Lung (tissue), 12 donors: ENCODE data around the gene ZFP14. TPM values are rescaled to one million over a fixed set of nuclear protein-coding genes. Genes with fewer than 3 reads are reported as not detected.
A peak's percentile ranks its signal among the peaks of the same experiment; 100 is the strongest.

ENCODE experiments used
- ATAC-seq: fragments of 200-7000 bp; cut with Tn5 transposase; one replicate; pipeline ENCODE4 v1.9.1; 2020; ENCODE audit warnings: moderate number of reproducible peaks; ENCODE audit not compliant: insufficient read depth, low FRiP score
- DNase-seq, 3 donors: peaks; one replicate each; pipeline ENCODE4 v3.0.0-alpha.2; 2013 to 2017
- H3K27ac ChIP-seq, 2 donors: one replicate each; pipeline ENCODE4 v1.5.1; 2013; ENCODE audit warnings: mild to moderate bottlenecking in 2 of 2, moderate library complexity in 2 of 2, control low read depth in 1 of 2, inconsistent platforms in 1 of 2, low read depth in 1 of 2, low read length in 1 of 2
- H3K27me3 ChIP-seq, 3 donors: one replicate each; pipeline ENCODE4 v1.5.1; 2013; ENCODE audit warnings: low read length in 2 of 3; ENCODE audit not compliant: control insufficient read depth in 3 of 3, insufficient read depth in 3 of 3
- H3K36me3 ChIP-seq, 4 donors: one replicate each; pipeline ENCODE4 v1.5.1; 2013; ENCODE audit warnings: low read length in 4 of 4, mild to moderate bottlenecking in 1 of 4, moderate library complexity in 1 of 4; ENCODE audit not compliant: control insufficient read depth in 4 of 4, insufficient read depth in 4 of 4
- H3K4me1 ChIP-seq, 5 donors: one replicate each; pipeline ENCODE4 v1.5.1; 2013; ENCODE audit warnings: low read length in 5 of 5, mild to moderate bottlenecking in 2 of 5, moderate library complexity in 1 of 5; ENCODE audit not compliant: control insufficient read depth in 5 of 5, insufficient read depth in 5 of 5
- H3K4me3 ChIP-seq: one replicate; pipeline ENCODE4 v1.5.1; 2013; ENCODE audit warnings: mild to moderate bottlenecking, control low read depth, moderate library complexity
- H3K9ac ChIP-seq, 2 donors: one replicate each; pipeline ENCODE4 v1.5.1; 2013; ENCODE audit warnings: low read length in 2 of 2, control low read depth in 1 of 2; ENCODE audit not compliant: insufficient read depth in 1 of 2
- H3K9me3 ChIP-seq, 4 donors: one replicate each; pipeline ENCODE4 v1.5.1; 2013; ENCODE audit warnings: low read length in 3 of 4, mild to moderate bottlenecking in 1 of 4, moderate library complexity in 1 of 4; ENCODE audit not compliant: control insufficient read depth in 4 of 4, insufficient read depth in 3 of 4
- WGBS, 2 donors: extraction: QIAGEN DNeasy Blood & Tissue Kit; methylation state at CpG; one replicate each; pipeline ENCODE4 v1.1.7; 2013; 5-methylcytosine and 5-hydroxymethylcytosine counted together
- polyA plus RNA-seq, 2 donors: library from polyadenylated mRNA; stranded (reverse); fragments of 200-250 nt; gene quantifications; one replicate each; pipeline ENCODE4 v1.2.1, GENCODE V29; 2013
- total RNA-seq, 2 donors: library from RNA; depleted of rRNA in 1 of 2; stranded (reverse); fragments of >200 nt in 1 of 2; gene quantifications; one replicate each; pipeline ENCODE4 v1.2.1, GENCODE V29; 2014 to 2021
- TF ChIP-seq, protein P1 (sequence below): IDR thresholded peaks from 2 replicates; pipeline ENCODE4 v1.5.1; 2012; ENCODE audit warnings: mild to moderate bottlenecking; ENCODE audit errors: control extremely low read depth, extremely low read depth
- donor health status: control.
- donor health status: control.
- donor health status: Bipolar disorder and iron deficiency.
- donor health status: healthy.
- donor health status: DM: yes; HTN: yes; CAD: no.

The ZFP14 gene
- total and polyA plus RNA-seq, 4 donors, result 0.95 to 15.5 (median 2.7) TPM

DNA sequence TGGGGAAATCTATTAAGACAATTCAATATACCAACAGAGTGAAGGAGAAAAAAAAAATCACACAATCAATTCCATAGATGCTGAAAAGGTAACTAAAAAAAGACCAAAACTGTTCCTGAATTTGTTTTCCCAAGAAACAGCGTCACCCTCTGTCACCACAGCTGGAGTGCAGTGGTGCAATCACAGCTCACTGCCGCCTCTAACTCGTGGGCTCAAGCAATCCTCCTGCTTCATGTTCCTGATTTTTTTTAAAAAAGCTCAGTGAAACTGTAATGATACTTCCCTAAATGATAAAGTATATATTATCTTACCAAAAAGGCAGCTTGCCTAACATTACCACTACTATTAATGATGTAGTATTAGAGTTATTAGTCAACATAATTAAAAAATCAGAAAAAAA is 19.6 kb upstream of the ZFP14 start:
- peaks cover 7 to 71% (median 40%) of the 10 kb centered on the region in 4 donors for H3K36me3 ChIP-seq
- no peak for ATAC-seq

DNA sequence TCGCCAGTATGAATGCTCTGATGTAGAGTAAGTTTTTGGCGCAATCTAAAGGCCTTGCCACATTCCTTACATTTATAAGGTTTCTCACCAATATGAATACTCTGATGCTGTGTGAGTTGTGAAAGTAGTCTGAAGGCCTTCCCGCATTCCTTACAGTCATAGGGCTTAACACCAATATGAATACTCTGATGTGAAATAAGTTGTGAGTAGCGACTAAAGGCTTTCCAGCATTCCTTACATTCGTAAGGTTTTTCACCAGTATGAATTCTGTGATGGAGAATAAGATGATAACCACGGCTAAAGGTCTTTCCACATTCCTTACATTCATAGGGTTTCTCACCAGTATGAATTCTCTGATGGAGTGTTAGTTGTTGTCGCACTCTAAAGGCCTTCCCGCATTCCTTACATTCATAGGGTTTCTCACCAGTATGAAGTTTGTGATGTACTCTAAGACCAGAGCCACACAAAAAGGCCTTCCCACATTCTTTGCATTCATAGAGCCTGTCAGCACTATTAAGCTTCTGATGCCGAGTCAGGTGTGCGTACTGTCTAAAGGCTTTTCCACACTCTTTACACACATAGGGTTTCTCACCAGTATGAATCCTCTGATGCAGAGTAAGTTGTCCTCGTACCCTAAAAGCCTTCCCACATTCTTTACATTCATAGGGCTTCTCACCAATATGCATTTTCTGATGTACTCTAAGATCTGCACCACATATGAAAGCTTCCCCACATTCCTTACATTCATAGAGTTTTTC is 14.1 kb upstream of the ZFP14 start:
- peaks cover 27 to 51% (median 33%) of the 10 kb centered on the region in 4 donors for H3K9me3 ChIP-seq
- WGBS, 2 donors, result 97 to 98% methylated on average over 11 of the region's 11 CpGs

More for the DNA sequence above, 19.6 kb upstream of the ZFP14 start:
- peaks cover 8 to 27% (median 20%) of the 10 kb centered on the region in 4 donors for H3K9me3 ChIP-seq
- no peak overlapping the region for H3K27ac ChIP-seq
- H3K27me3 ChIP-seq, result no peaks in the 10 kb centered on the region
- H3K9ac ChIP-seq, result no peak overlapping the region
- no peaks in the 10 kb centered on the region for H3K4me1 ChIP-seq
- TF ChIP-seq, protein P1, sequence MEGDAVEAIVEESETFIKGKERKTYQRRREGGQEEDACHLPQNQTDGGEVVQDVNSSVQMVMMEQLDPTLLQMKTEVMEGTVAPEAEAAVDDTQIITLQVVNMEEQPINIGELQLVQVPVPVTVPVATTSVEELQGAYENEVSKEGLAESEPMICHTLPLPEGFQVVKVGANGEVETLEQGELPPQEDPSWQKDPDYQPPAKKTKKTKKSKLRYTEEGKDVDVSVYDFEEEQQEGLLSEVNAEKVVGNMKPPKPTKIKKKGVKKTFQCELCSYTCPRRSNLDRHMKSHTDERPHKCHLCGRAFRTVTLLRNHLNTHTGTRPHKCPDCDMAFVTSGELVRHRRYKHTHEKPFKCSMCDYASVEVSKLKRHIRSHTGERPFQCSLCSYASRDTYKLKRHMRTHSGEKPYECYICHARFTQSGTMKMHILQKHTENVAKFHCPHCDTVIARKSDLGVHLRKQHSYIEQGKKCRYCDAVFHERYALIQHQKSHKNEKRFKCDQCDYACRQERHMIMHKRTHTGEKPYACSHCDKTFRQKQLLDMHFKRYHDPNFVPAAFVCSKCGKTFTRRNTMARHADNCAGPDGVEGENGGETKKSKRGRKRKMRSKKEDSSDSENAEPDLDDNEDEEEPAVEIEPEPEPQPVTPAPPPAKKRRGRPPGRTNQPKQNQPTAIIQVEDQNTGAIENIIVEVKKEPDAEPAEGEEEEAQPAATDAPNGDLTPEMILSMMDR, result no peak
- DNase-seq, result no peak
- H3K4me3 ChIP-seq, result no peak overlapping the region
- WGBS, 2 donors, result 47 to 76% methylated on average over 3 of the region's 3 CpGs

DNA sequence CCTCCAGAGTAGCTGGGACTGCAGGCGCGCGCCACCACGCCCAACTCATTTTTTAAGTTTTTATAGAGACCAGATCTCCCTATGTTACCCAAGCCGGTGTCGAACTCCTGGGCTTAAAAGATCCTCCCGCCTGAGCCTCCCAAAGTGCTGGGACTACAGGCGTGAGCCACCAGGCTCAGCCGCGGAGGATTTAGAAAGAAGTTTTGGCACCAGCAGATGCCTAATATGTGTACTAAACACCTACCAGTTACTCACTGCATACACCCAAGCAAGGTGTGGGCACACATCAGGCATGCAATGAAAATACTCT is 464 bp upstream of the ZFP14 start:
- Histone ChIP-seq H3K4me3 (peak overlapping the region; percentile 81), H3K9me3 (peaks cover 0 to 4% (median 0%) of the 10 kb centered on the region in 4 donors), H3K36me3 (peaks cover 0 to 3% (median 0%) of the 10 kb centered on the region in 4 donors), H3K27me3 (no peaks in the 10 kb centered on the region), H3K9ac (peak overlapping the region in 1 of 2 donors; percentile 79), H3K27ac (no peak overlapping the region), H3K4me1 (peaks cover 0 to 13% (median 6%) of the 10 kb centered on the region in 5 donors)
- DNase-seq, result no peak
- 62 to 69% methylated on average over 10 of the region's 10 CpGs for WGBS, 2 donors
- TF ChIP-seq, protein P1, result no peak
- no peak for ATAC-seq

More for the DNA sequence above, 14.1 kb upstream of the ZFP14 start:
- no peak for ATAC-seq
- TF ChIP-seq, protein P1, result no peak
- no peak overlapping the region for H3K9ac ChIP-seq
- peaks cover 11 to 49% (median 37%) of the 10 kb centered on the region in 4 donors for H3K36me3 ChIP-seq
- H3K27me3 ChIP-seq, result peaks cover 0 to 2% (median 0%) of the 10 kb centered on the region in 3 donors
- no peak for DNase-seq
- no peak overlapping the region for H3K4me3 ChIP-seq
- no peak overlapping the region for H3K27ac ChIP-seq
- H3K4me1 ChIP-seq, result no peaks in the 10 kb centered on the region
